Activated naive CD8-positive, alpha-beta T cell treated with anti-CD3 and anti-CD28 coated beads for 36 hours (primary cell): ENCODE data around the gene RINL. TPM values are rescaled to one million over a fixed set of nuclear protein-coding genes. Genes with fewer than 3 reads are reported as not detected.
A peak's percentile ranks its signal among the peaks of the same experiment; 100 is the strongest.
"Not testable (repeated sequence)": the region's sequence is repeated elsewhere in the genome, so short reads cannot be mapped to it uniquely, and the experiment has no call there.

ENCODE experiments used
- DNase-seq: peaks from one replicate; pipeline ENCODE4 v3.0.0; 2021
- H3K27ac Mint-ChIP-seq: one replicate; pipeline ENCODE4 v1.8.0; 2022; ENCODE audit warnings: mild to moderate bottlenecking, moderate library complexity, mixed read lengths
- H3K27me3 Mint-ChIP-seq: one replicate; pipeline ENCODE4 v1.8.0; 2022; ENCODE audit warnings: mild to moderate bottlenecking, mixed read lengths
- H3K36me3 Mint-ChIP-seq: one replicate; pipeline ENCODE4 v1.8.0; 2021; ENCODE audit warnings: mild to moderate bottlenecking, mixed read lengths
- H3K4me1 Mint-ChIP-seq: one replicate; pipeline ENCODE4 v1.8.0; 2021; ENCODE audit warnings: mixed read lengths
- H3K4me3 Mint-ChIP-seq: one replicate; pipeline ENCODE4 v1.8.0; 2022; ENCODE audit warnings: mild to moderate bottlenecking, moderate library complexity, mixed read lengths
- H3K9me3 Mint-ChIP-seq: one replicate; pipeline ENCODE4 v1.8.0; 2022; ENCODE audit warnings: mixed read lengths
- total RNA-seq, 2 experiments: library from RNA; stranded (reverse); gene quantifications; one replicate each; pipeline ENCODE4 v1.2.3, GENCODE V29; 2021

Gene RINL
- total RNA-seq, 2 experiments from 2014 or later, result 74.0 to 75.0 TPM

- Mint-ChIP-seq H3K27me3 (no peaks in the 10 kb centered on the region), H3K36me3 (peaks cover 2% of the 10 kb centered on the region), H3K4me3 (no peak overlapping the region), H3K27ac (no peak overlapping the region), H3K9me3 (no peaks in the 10 kb centered on the region), H3K4me1 (peaks cover 16% of the 10 kb centered on the region)
- DNase-seq, result no peak
These were observed 16.9 kb upstream of the RINL start for GRCh38 chr19:38894968-38895367.

GRCh38 chr19:38893341-38893771, 15.3 kb upstream of the RINL start:
- no peak overlapping the region for H3K27ac Mint-ChIP-seq
- H3K9me3 Mint-ChIP-seq, result no peaks in the 10 kb centered on the region
- H3K36me3 Mint-ChIP-seq, result peaks cover 2% of the 10 kb centered on the region
- H3K4me1 Mint-ChIP-seq, result peaks cover 7% of the 10 kb centered on the region
- H3K27me3 Mint-ChIP-seq, result no peaks in the 10 kb centered on the region
- DNase-seq, result no peak
- H3K4me3 Mint-ChIP-seq, result no peak overlapping the region

GRCh38 chr19:38892841-38893240, 14.8 kb upstream of the RINL start:
- no peak for DNase-seq
- H3K27ac Mint-ChIP-seq, result no peak overlapping the region
- H3K4me3 Mint-ChIP-seq, result no peak overlapping the region
- no peaks in the 10 kb centered on the region for H3K27me3 Mint-ChIP-seq
- no peaks in the 10 kb centered on the region for H3K9me3 Mint-ChIP-seq
- peaks cover 4% of the 10 kb centered on the region for H3K4me1 Mint-ChIP-seq
- H3K36me3 Mint-ChIP-seq, result peaks cover 2% of the 10 kb centered on the region

- H3K36me3 Mint-ChIP-seq, result peaks cover 2% of the 10 kb centered on the region
- H3K4me1 Mint-ChIP-seq, result peaks cover 6% of the 10 kb centered on the region
- no peak for DNase-seq
- no peaks in the 10 kb centered on the region for H3K27me3 Mint-ChIP-seq
- no peaks in the 10 kb centered on the region for H3K9me3 Mint-ChIP-seq
- no peak overlapping the region for H3K27ac Mint-ChIP-seq
- H3K4me3 Mint-ChIP-seq, result no peak overlapping the region
These were observed 13.7 kb upstream of the RINL start for GRCh38 chr19:38891771-38892170.

- H3K36me3 Mint-ChIP-seq, result peaks cover 2% of the 10 kb centered on the region
- no peak overlapping the region for H3K4me3 Mint-ChIP-seq
- H3K4me1 Mint-ChIP-seq, result peaks cover 6% of the 10 kb centered on the region
These were observed 12.6 kb upstream of the RINL start for GRCh38 chr19:38890686-38891085.

GRCh38 chr19:38889803-38890202, 11.7 kb upstream of the RINL start:
- Mint-ChIP-seq H3K36me3 (peaks cover 2% of the 10 kb centered on the region), H3K9me3 (no peaks in the 10 kb centered on the region), H3K27me3 (no peaks in the 10 kb centered on the region), H3K27ac (no peak overlapping the region), H3K4me3 (no peak overlapping the region), H3K4me1 (peaks cover 6% of the 10 kb centered on the region)
- DNase-seq, result no peak

More at GRCh38 chr19:38890686-38891085, 12.6 kb upstream of the RINL start:
- H3K27ac Mint-ChIP-seq, result no peak overlapping the region
- H3K9me3 Mint-ChIP-seq, result no peaks in the 10 kb centered on the region
- H3K27me3 Mint-ChIP-seq, result no peaks in the 10 kb centered on the region
- DNase-seq, result no peak

GRCh38 chr19:38888876-38889275, 10.8 kb upstream of the RINL start:
- peaks cover 2% of the 10 kb centered on the region for H3K36me3 Mint-ChIP-seq
- no peak overlapping the region for H3K27ac Mint-ChIP-seq
- H3K27me3 Mint-ChIP-seq, result no peaks in the 10 kb centered on the region
- H3K9me3 Mint-ChIP-seq, result no peaks in the 10 kb centered on the region
- H3K4me1 Mint-ChIP-seq, result peaks cover 6% of the 10 kb centered on the region
- H3K4me3 Mint-ChIP-seq, result no peak overlapping the region
- no peak for DNase-seq

- not testable (repeated sequence) for H3K4me3 Mint-ChIP-seq, H3K27ac Mint-ChIP-seq, H3K36me3 Mint-ChIP-seq, DNase-seq, H3K27me3 Mint-ChIP-seq, H3K4me1 Mint-ChIP-seq, H3K9me3 Mint-ChIP-seq
These were observed 6.6 kb upstream of the RINL start for GRCh38 chr19:38884691-38885090.

- no peak for DNase-seq
- Mint-ChIP-seq H3K36me3 (no peaks in the 10 kb centered on the region), H3K27ac (no peak overlapping the region), H3K4me3 (no peak overlapping the region), H3K9me3 (no peaks in the 10 kb centered on the region), H3K4me1 (peaks cover 17% of the 10 kb centered on the region), H3K27me3 (no peaks in the 10 kb centered on the region)
These were observed 5.2 kb upstream of the RINL start for GRCh38 chr19:38883286-38883685.

- DNase-seq, result no peak
- Mint-ChIP-seq H3K27ac (peak overlapping the region; percentile 65), H3K4me1 (peaks cover 24% of the 10 kb centered on the region), H3K27me3 (no peaks in the 10 kb centered on the region), H3K4me3 (no peak overlapping the region), H3K9me3 (no peaks in the 10 kb centered on the region), H3K36me3 (peaks cover under 1% of the 10 kb centered on the region)
These were observed 3.0 kb upstream of the RINL start for GRCh38 chr19:38880882-38881609.

GRCh38 chr19:38880076-38880881, 2.2 kb upstream of the RINL start:
- Mint-ChIP-seq H3K9me3 (no peaks in the 10 kb centered on the region), H3K4me1 (peaks cover 24% of the 10 kb centered on the region), H3K36me3 (peaks cover 2% of the 10 kb centered on the region), H3K27ac (peak overlapping the region; percentile 62), H3K27me3 (no peaks in the 10 kb centered on the region), H3K4me3 (no peak overlapping the region)
- no peak for DNase-seq

- Mint-ChIP-seq H3K4me1 (peaks cover 24% of the 10 kb centered on the region), H3K4me3 (no peak overlapping the region), H3K9me3 (no peaks in the 10 kb centered on the region), H3K27ac (no peak overlapping the region), H3K36me3 (peaks cover 2% of the 10 kb centered on the region), H3K27me3 (no peaks in the 10 kb centered on the region)
- no peak for DNase-seq
These were observed 1.3 kb upstream of the RINL start for GRCh38 chr19:38879400-38879751.

GRCh38 chr19:38878575-38879399, 712 bp upstream of the RINL start:
- no peak for DNase-seq
- peak overlapping the region; percentile 95 for H3K27ac Mint-ChIP-seq
- H3K36me3 Mint-ChIP-seq, result peaks cover 2% of the 10 kb centered on the region
- peaks cover 24% of the 10 kb centered on the region for H3K4me1 Mint-ChIP-seq
- no peaks in the 10 kb centered on the region for H3K27me3 Mint-ChIP-seq
- peak overlapping the region; percentile 91 for H3K4me3 Mint-ChIP-seq
- H3K9me3 Mint-ChIP-seq, result no peaks in the 10 kb centered on the region

GRCh38 chr19:38875656-38876395, 2.2 kb downstream of the RINL start:
- H3K9me3 Mint-ChIP-seq, result no peaks in the 10 kb centered on the region
- H3K27ac Mint-ChIP-seq, result peak overlapping the region; percentile 43
- H3K4me1 Mint-ChIP-seq, result peaks cover 22% of the 10 kb centered on the region
- H3K36me3 Mint-ChIP-seq, result peaks cover 5% of the 10 kb centered on the region
- H3K4me3 Mint-ChIP-seq, result no peak overlapping the region
- H3K27me3 Mint-ChIP-seq, result no peaks in the 10 kb centered on the region
- no peak for DNase-seq
